ENCODE results near the gene LRRK1.

Gene LRRK1

DNA sequence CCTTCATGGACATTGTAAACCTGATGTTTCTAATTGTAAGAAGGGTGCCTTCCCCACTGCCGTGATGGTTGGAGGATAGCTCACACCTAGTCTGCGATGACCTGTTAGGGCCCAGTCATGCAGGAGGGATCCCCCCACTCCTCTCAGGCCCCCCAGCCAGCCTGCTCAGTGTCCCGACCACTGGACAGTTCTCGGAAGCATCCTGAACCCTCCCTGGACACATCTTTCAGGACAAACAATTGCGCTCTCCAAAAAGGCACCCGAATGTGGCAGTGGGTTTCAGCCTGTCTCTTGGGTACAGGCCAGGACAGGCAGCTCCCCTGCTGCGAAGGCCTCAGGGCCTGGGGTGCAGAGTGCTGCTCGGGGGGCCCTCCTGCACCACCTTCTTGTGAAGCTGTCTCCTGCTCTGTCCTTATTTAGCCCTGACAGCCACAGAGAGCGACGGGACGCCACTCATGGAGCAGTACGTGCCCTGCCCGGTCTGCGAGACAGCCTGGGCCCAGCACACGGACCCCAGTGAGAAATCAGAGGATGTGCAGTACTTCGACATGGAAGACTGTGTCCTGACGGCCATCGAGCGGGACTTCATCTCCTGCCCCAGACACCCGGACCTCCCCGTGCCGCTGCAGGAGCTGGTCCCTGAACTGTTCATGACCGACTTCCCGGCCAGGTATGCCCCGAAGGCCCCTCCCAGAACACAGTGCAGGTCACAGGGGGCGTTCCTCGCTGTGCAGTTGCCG is 132.3 kb downstream of the LRRK1 start:
- no peak overlapping the region for H3K27ac ChIP-seq
- no peak for TF ChIP-seq ZFX (IDR thresholded peaks at IDR 0.05)
- TF ChIP-seq, protein P1, sequence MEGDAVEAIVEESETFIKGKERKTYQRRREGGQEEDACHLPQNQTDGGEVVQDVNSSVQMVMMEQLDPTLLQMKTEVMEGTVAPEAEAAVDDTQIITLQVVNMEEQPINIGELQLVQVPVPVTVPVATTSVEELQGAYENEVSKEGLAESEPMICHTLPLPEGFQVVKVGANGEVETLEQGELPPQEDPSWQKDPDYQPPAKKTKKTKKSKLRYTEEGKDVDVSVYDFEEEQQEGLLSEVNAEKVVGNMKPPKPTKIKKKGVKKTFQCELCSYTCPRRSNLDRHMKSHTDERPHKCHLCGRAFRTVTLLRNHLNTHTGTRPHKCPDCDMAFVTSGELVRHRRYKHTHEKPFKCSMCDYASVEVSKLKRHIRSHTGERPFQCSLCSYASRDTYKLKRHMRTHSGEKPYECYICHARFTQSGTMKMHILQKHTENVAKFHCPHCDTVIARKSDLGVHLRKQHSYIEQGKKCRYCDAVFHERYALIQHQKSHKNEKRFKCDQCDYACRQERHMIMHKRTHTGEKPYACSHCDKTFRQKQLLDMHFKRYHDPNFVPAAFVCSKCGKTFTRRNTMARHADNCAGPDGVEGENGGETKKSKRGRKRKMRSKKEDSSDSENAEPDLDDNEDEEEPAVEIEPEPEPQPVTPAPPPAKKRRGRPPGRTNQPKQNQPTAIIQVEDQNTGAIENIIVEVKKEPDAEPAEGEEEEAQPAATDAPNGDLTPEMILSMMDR (conservative IDR thresholded peaks at IDR 0.05) = no peak

DNA sequence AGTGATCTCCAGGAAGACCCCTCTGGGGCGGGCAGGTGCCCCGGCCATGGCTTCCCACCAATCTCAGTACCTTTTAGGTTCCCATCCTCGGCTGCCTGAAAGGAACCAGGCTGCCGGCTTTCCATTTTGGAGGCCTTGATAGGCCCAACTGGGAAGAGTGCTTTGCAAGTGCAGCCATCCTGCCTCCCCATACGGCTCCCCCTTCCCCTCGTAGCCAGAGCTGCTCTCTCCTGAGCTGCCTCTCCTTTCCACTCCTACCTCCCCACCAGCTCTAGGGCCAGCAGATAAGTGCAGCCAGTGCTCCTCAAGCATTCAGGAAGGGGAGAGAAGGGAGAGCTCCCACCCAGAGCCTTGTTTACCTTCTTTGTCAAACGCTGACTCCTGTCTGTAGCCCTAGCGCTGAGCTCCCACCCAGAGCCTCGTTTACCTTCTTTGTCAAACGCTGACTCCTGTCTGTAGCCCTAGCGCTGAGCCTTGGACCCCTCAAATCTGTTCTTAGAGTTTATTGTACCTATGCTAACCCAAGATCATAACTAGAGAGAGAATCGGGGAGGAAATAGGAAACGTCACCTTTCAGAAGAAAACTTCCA is 133.0 kb downstream of the LRRK1 start:
- no peak overlapping the region for H3K27ac ChIP-seq
- TF ChIP-seq ZFX (IDR thresholded peaks at IDR 0.05) = no peak
- TF ChIP-seq, protein P1 (conservative IDR thresholded peaks at IDR 0.05) = no peak

DNA sequence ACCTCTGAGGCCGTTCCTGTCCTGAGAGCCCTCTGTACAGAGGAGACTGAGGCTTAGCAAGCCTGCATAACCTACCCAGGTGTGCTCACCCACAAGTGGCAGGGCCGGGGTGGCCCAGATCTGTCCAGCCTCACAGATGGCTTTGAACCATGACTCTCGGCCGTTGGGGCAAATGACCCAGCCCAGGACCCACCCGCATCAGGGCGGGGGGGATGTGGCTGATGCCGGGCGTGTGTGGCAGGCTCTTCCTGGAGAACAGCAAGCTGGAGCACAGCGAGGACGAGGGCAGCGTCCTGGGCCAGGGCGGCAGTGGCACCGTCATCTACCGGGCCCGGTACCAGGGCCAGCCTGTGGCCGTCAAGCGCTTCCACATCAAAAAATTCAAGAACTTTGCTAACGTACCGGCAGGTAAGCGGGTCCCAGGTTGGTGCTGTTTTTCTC is 133.5 kb downstream of the LRRK1 start:
- no peak for TF ChIP-seq ZFX (IDR thresholded peaks at IDR 0.05)
- TF ChIP-seq, protein P1 (conservative IDR thresholded peaks at IDR 0.05) = no peak
- H3K27ac ChIP-seq = no peak overlapping the region

DNA sequence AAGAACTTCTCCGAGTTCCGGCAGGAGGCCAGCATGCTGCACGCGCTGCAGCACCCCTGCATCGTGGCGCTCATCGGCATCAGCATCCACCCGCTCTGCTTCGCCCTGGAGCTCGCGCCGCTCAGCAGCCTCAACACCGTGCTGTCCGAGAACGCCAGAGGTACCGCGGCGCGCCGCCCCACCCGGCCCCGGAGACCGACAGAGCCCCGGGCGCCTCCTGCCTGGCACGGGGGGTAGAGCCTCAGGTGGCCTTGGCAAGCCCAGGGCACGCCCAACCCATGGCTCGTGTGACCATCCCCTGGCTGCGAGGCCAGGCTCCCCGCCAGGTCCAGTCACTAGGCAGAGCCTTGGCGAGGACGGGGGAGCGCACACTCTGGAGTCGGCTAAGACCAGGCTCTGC is 134.1 kb downstream of the LRRK1 start:
- H3K27ac ChIP-seq = no peak overlapping the region
- no peak for TF ChIP-seq ZFX (IDR thresholded peaks at IDR 0.05)
- TF ChIP-seq, protein P1 (conservative IDR thresholded peaks at IDR 0.05) = no peak

DNA sequence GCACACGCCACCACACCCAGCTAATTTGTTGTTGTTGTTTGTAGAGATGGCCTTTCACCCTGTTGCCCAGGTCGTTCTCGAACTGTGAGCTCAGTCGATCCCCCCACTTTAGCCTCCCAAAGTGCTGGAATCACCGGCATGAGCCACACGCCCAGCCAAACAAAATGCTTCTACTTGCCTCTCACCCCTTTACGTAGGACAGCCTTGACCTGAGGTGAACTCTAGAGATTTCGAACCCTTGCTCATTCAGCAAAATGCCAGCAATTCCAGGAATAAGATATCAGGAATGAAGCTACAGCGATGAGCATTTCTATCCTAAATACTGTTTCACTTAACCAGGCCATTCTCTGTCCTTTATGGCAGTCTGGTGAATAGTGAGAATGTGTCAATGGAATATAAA is 135.0 kb downstream of the LRRK1 start:
- no peak overlapping the region for H3K27ac ChIP-seq
- TF ChIP-seq, protein P1 (conservative IDR thresholded peaks at IDR 0.05) = no peak
- TF ChIP-seq ZFX (IDR thresholded peaks at IDR 0.05) = no peak

DNA sequence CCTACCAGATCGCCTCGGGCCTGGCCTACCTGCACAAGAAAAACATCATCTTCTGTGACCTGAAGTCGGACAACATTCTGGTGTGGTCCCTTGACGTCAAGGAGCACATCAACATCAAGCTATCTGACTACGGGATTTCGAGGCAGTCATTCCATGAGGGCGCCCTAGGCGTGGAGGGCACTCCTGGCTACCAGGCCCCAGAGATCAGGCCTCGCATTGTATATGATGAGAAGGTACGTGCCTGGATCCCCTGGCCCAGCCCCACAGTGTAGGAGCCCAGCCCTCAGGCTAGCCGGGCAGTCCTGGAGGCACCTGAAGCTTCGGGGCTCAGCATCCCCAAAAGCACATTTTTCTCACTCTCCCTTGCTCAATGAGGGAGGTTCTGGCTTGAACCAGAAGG is 135.8 kb downstream of the LRRK1 start:
- TF ChIP-seq ZFX (IDR thresholded peaks at IDR 0.05) = no peak
- TF ChIP-seq, protein P1 (conservative IDR thresholded peaks at IDR 0.05) = no peak
- no peak overlapping the region for H3K27ac ChIP-seq

DNA sequence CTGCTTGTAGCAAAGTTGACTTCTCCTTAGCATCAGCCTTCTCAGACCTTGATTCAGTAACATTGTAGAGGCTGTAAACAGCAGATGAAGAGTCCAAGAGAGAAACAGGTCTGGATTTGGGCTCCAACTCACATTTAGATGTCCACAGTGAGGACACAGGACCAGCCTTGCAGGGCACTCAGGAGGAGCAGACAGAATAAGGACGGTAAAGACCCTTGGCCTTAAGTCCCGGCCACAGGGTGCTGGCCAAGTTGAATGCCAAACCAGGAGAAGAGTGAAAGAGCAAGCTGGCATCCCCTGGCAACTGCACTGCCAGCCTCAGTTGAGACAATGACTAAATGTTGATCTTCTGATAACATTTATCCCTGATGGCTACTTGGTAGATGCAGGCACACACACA is 136.3 kb downstream of the LRRK1 start:
- H3K27ac ChIP-seq = no peak overlapping the region
- TF ChIP-seq, protein P1 (conservative IDR thresholded peaks at IDR 0.05) = no peak
- TF ChIP-seq ZFX (IDR thresholded peaks at IDR 0.05) = no peak

Measured in C4-2B (cell line).